ENCODE results near the gene KLF13. TPM values are rescaled to one million over a fixed set of nuclear protein-coding genes. Genes with fewer than 3 reads are reported as not detected.

Gene KLF13
- total and polyA plus RNA-seq, 10 of the 15 experiments (the other 5 are each of a cell fraction or from before 2014, with no cell fraction given) = 20.3 to 109 (median 51.4) TPM

- 0 out of 4 replicates have a peak, but pooled peaks have one; percentile 7 to 18 for TF ChIP-seq EP300 (IDR thresholded peaks at IDR 0.05; ENCODE audit: borderline replicate concordance in 1 of 2, control insufficient read depth in 1 of 2, low read depth in 2 of 2, low read length in 2 of 2)
- no peak for TF ChIP-seq ASH2L (IDR thresholded peaks at IDR 0.05; ENCODE audit: borderline replicate concordance, low read depth)
- TF ChIP-seq HSF1 (IDR thresholded peaks at IDR 0.05; ENCODE audit: low read depth, low read length) = no peak
- no peak for TF ChIP-seq ZNF384 (IDR thresholded peaks at IDR 0.05; ENCODE audit: borderline replicate concordance, low read depth, low read length)
- TF ChIP-seq NBN (IDR thresholded peaks at IDR 0.05) = peak; percentile 17; the same call in 1 of the 2 replicates
- TF ChIP-seq, protein P1, sequence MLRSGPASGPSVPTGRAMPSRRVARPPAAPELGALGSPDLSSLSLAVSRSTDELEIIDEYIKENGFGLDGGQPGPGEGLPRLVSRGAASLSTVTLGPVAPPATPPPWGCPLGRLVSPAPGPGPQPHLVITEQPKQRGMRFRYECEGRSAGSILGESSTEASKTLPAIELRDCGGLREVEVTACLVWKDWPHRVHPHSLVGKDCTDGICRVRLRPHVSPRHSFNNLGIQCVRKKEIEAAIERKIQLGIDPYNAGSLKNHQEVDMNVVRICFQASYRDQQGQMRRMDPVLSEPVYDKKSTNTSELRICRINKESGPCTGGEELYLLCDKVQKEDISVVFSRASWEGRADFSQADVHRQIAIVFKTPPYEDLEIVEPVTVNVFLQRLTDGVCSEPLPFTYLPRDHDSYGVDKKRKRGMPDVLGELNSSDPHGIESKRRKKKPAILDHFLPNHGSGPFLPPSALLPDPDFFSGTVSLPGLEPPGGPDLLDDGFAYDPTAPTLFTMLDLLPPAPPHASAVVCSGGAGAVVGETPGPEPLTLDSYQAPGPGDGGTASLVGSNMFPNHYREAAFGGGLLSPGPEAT (IDR thresholded peaks at IDR 0.05; ENCODE audit: low read depth) = peak; percentile 74; the same call in 1 of the 2 replicates
- TF ChIP-seq, protein P2, sequence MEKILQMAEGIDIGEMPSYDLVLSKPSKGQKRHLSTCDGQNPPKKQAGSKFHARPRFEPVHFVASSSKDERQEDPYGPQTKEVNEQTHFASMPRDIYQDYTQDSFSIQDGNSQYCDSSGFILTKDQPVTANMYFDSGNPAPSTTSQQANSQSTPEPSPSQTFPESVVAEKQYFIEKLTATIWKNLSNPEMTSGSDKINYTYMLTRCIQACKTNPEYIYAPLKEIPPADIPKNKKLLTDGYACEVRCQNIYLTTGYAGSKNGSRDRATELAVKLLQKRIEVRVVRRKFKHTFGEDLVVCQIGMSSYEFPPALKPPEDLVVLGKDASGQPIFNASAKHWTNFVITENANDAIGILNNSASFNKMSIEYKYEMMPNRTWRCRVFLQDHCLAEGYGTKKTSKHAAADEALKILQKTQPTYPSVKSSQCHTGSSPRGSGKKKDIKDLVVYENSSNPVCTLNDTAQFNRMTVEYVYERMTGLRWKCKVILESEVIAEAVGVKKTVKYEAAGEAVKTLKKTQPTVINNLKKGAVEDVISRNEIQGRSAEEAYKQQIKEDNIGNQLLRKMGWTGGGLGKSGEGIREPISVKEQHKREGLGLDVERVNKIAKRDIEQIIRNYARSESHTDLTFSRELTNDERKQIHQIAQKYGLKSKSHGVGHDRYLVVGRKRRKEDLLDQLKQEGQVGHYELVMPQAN (conservative IDR thresholded peaks at IDR 0.05) = no peak
- no peak for TF ChIP-seq STAT3 (IDR thresholded peaks at IDR 0.05; ENCODE audit: low read depth, low read length)
- no peak for TF ChIP-seq IRF5 (IDR thresholded peaks at IDR 0.05; ENCODE audit: borderline replicate concordance)
- TF ChIP-seq JUND (IDR thresholded peaks at IDR 0.05; ENCODE audit: low read depth, low read length) = no peak
- TF ChIP-seq GABPA (IDR thresholded peaks at IDR 0.05; ENCODE audit: low read depth) = no peak
- 0 out of 2 replicates have a peak, but pooled peaks have one; percentile 20 for TF ChIP-seq TCF12 (IDR thresholded peaks at IDR 0.05; ENCODE audit: low read depth, low read length)
- TF ChIP-seq GATAD2B (conservative IDR thresholded peaks at IDR 0.05; ENCODE audit: low read depth) = peak; percentile 32; the same call in 1 of the 2 replicates
- no peak for TF ChIP-seq SUPT20H (IDR thresholded peaks at IDR 0.05; ENCODE audit: borderline replicate concordance, control insufficient read depth, low read depth, low read length)
- peak in 1 of 2 experiments; percentile 31; a peak in 2 of 4 replicates for TF ChIP-seq BHLHE40 (IDR thresholded peaks at IDR 0.05; ENCODE audit: borderline replicate concordance in 1 of 2, low read depth in 2 of 2, low read length in 1 of 2)
- TF ChIP-seq STAT1 (conservative IDR thresholded peaks at IDR 0.05) = no peak
- TF ChIP-seq IKZF2 (IDR thresholded peaks at IDR 0.05) = peak in 1 of 2 experiments; percentile 28; a peak in 1 of 4 replicates
- peak; percentile 52 for TF ChIP-seq POLR2AphosphoS5 (IDR thresholded peaks at IDR 0.05; ENCODE audit: low read length)
- TF ChIP-seq, protein P3, sequence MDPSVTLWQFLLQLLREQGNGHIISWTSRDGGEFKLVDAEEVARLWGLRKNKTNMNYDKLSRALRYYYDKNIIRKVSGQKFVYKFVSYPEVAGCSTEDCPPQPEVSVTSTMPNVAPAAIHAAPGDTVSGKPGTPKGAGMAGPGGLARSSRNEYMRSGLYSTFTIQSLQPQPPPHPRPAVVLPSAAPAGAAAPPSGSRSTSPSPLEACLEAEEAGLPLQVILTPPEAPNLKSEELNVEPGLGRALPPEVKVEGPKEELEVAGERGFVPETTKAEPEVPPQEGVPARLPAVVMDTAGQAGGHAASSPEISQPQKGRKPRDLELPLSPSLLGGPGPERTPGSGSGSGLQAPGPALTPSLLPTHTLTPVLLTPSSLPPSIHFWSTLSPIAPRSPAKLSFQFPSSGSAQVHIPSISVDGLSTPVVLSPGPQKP (IDR thresholded peaks at IDR 0.05; ENCODE audit: low read depth, low read length) = 0 out of 2 replicates have a peak, but pooled peaks have one; percentile 39
- TF ChIP-seq SMARCA5 (IDR thresholded peaks at IDR 0.05) = no peak
- no peak for TF ChIP-seq CHD1 (IDR thresholded peaks at IDR 0.05; ENCODE audit: low read depth, low read length)
These were observed 19.9 kb downstream of the KLF13 start (continued) for GRCh38 chr15:31346367-31347066.
